ENCODE results near the gene RBM18.

The RBM18 gene

DNA sequence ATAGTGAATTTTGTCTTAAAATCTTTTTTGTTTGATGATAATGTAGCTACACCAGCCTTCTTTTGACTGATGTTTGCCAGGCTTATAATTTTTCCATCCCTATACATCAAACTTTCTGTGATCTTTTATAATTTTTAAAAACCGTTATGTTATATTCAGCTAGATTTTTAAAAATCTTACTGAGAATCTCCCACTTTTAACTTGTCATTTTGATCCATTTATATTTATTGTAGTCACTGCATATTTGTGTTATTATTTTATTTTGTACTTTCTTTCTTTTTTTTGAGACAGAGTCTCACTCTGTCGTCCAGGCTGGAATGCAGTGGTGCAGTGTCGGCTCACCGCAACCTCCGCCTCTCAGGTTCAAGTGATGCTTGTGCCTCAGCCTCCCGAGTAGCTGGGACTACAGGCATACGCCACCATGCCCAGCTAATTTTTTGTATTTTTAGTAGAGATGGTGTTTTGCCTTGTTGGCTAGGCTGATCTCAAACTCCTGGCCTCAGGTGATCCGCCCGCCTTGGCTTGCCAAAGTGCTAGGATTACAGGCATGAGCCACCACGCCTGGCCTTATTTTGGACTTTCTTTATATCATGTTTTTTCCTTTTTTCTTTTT lies 12.8 kb upstream of the RBM18 start:
- in situ Hi-C loops (cut with HindIII; ENCODE audit: low sequenced_read_pairs) = no loop called here
- DNase-seq (ENCODE audit: low read depth, low spot score) = no peak
- H3K4me3 ChIP-seq (ENCODE audit: low read depth, low read length) = no peak overlapping the region
- TF ChIP-seq, protein P1, sequence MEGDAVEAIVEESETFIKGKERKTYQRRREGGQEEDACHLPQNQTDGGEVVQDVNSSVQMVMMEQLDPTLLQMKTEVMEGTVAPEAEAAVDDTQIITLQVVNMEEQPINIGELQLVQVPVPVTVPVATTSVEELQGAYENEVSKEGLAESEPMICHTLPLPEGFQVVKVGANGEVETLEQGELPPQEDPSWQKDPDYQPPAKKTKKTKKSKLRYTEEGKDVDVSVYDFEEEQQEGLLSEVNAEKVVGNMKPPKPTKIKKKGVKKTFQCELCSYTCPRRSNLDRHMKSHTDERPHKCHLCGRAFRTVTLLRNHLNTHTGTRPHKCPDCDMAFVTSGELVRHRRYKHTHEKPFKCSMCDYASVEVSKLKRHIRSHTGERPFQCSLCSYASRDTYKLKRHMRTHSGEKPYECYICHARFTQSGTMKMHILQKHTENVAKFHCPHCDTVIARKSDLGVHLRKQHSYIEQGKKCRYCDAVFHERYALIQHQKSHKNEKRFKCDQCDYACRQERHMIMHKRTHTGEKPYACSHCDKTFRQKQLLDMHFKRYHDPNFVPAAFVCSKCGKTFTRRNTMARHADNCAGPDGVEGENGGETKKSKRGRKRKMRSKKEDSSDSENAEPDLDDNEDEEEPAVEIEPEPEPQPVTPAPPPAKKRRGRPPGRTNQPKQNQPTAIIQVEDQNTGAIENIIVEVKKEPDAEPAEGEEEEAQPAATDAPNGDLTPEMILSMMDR (IDR thresholded peaks at IDR 0.05; ENCODE audit: low read depth, low read length) = no peak

DNA sequence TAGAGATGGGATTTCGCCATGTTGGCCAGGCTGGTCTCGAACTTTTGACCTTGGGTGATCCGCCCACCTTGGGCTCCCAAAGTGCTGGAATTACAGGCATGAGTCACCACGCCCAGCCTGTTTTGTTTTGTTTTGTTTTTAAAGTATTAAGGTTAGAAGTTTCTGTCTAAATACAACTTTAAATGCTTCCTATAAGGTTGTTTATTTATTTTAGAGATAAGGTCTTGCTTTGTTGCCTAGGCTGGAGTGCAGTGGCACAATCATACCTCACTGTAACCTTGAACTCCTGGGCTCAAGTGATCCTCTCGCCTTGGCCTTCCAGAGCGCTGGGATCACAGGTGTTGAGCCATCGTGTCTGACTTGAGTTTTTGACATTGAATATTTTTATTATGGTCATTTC lies 11.5 kb upstream of the RBM18 start:
- no peak for DNase-seq (ENCODE audit: low read depth, low spot score)
- no peak overlapping the region for H3K4me3 ChIP-seq (ENCODE audit: low read depth, low read length)
- in situ Hi-C loops (cut with HindIII; ENCODE audit: low sequenced_read_pairs) = no loop called here
- TF ChIP-seq, protein P1 (IDR thresholded peaks at IDR 0.05; ENCODE audit: low read depth, low read length) = no peak

DNA sequence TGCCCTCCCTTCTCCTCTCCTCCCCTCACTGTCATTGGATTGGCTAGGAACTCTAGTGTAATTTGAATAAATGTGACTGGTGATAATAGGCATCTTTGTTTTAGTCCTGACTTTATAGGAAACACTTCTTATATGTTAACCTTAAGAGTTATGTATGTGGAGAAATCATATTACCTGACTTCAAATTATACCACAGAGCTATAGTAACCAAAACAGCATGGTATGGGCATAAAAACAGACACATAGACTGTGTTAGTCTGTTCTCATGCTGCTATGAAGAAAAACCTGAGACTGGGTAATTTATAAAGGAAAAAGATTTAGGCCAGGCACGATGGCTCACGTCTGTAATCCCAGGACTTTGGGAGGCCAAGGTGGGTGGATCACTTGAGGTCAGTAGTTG lies 9.4 kb upstream of the RBM18 start:
- in situ Hi-C loops (cut with HindIII; ENCODE audit: low sequenced_read_pairs) = no loop called here
- H3K4me3 ChIP-seq (ENCODE audit: low read depth, low read length) = no peak overlapping the region
- no peak for DNase-seq (ENCODE audit: low read depth, low spot score)
- TF ChIP-seq, protein P1 (IDR thresholded peaks at IDR 0.05; ENCODE audit: low read depth, low read length) = no peak

DNA sequence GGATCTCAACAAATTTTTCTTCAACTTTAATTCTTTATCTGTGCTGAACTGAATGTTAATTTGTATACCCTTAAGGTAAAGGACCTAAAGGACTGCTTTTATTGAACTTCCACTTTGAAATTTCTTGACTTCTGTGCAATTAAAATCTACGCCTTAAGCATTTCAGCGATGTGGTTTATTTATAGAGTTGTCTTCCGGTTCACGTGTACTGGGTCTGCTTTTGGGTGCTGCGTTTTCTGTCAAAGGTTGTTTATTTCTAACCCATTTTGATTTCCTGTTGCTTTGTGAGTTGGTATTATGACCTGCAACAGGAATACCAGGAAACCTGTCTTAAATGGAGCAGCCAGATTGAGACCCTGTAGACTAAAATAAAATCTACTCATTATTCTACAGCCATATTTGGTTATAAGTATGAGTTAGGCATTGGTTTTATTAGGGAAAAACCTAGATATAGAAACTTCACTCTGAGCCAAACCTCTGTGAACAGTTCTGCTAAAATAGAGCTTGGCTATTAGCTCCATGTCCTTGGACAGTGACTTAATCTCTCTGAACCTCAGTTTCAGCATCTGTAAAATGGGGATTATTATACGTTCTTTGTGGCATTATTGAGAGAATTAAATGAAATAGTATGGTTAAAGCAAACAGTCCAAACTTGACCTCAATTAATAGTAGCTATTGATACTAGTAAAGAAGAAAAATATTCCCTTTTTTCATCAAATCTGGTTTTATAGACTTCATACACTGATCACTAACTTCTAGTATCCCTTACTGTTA lies 3.6 kb upstream of the RBM18 start:
- TF ChIP-seq, protein P1 (IDR thresholded peaks at IDR 0.05; ENCODE audit: low read depth, low read length) = no peak
- in situ Hi-C loops (cut with HindIII; ENCODE audit: low sequenced_read_pairs) = no loop called here
- DNase-seq (ENCODE audit: low read depth, low spot score) = no peak
- H3K4me3 ChIP-seq (ENCODE audit: low read depth, low read length) = no peak overlapping the region

DNA sequence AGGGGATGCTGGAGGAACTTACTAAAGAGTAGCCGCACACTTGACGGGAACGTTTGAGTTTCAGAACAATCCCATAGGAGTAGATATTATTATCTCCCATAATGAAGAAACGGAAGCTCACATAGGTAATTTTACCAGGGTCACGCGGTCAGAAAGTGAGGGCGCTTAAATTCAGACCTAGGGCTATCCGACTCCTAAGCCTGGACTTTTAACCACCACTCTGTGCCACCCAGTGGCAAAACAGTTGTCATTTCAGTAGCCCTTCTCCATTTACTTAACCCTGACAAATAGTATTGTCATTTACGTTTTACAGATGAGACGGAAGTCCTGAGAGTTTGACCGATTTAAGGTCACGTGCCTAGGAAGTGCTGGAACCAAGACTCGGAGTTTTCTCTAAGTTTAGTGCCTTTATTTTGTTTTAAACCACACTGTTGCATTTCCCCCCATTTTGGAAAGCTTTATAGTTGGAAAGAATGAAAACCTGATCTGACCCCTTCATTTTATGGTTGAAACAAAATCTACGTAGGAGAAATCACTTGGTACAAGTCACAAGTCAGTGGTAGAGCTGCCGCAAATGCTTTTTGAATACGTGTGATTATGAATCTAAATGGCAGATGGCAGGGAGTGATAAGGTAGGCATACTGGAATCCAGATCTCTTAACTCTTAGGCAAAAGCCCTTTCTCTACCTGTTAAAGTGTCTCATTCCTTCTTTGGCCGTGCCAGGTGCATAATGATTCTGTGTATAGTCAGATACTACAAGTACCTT lies 692 bp upstream of the RBM18 start:
- peak overlapping the region; percentile 67 for H3K4me3 ChIP-seq (ENCODE audit: low read depth, low read length)
- TF ChIP-seq, protein P1 (IDR thresholded peaks at IDR 0.05; ENCODE audit: low read depth, low read length) = no peak
- DNase-seq (ENCODE audit: low read depth, low spot score) = peak; percentile 14
- in situ Hi-C loops (cut with HindIII; ENCODE audit: low sequenced_read_pairs) = no loop called here

DNA sequence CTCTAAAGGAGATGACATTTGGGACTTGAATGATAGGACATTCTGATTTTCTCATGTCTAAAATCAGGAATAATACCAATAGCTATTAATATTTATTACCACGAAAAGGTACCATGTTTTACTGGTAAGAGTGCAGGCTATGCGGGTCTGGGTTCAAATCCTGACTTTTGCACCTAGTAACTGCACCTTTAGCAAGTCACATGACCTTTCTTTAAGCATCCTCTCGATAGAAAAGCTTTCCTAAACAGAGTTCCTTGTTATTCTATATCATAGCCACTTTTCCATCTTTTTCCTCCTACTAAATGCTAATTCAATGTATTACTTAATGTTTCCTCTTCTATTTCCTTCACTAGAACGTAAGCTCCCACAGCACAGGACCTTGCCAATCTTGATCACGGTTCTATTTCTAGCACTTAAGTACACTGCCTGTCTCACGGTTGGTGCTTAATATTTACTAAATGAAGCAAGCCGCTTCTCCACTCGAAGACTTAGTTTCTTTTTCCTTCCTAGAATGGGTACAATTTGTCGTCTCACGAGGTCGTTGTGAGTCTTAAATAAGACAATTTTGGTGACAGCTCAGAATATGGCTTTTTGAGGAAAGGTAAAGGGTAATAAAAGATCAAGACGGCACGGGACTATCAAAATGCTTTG lies 816 bp downstream of the RBM18 start:
- TF ChIP-seq, protein P1 (IDR thresholded peaks at IDR 0.05; ENCODE audit: low read depth, low read length) = no peak
- DNase-seq (ENCODE audit: low read depth, low spot score) = no peak
- in situ Hi-C loops (cut with HindIII; ENCODE audit: low sequenced_read_pairs) = no loop called here
- peak overlapping the region; percentile 67 for H3K4me3 ChIP-seq (ENCODE audit: low read depth, low read length)
